Fibroblast of pulmonary artery (primary cell): ENCODE data around the gene DLL1.

Source experiments
- DNase-seq: peaks from one replicate; pipeline ENCODE4 v3.0.0-alpha.2; 2010; ENCODE audit warnings: low read depth
- H3K4me3 ChIP-seq: replicated peaks from 2 replicates; pipeline ENCODE4 v1.5.1; 2011; ENCODE audit warnings: low read depth, mild to moderate bottlenecking, control low read depth, low read length, moderate library complexity
- CTCF ChIP-seq: IDR thresholded peaks from 2 replicates; pipeline ENCODE4 v1.5.1; 2011; ENCODE audit warnings: mild to moderate bottlenecking, control low read depth, low read length, inconsistent platforms; ENCODE audit errors: missing control alignments

DLL1 gene

GRCh38 chr6:170295510-170296422 lies 4.9 kb upstream of the DLL1 start:
- no peak for DNase-seq
- peak overlapping the region; percentile 42 for H3K4me3 ChIP-seq
- TF ChIP-seq CTCF: no peak

GRCh38 chr6:170294813-170295509 lies 4.1 kb upstream of the DLL1 start:
- TF ChIP-seq CTCF: no peak
- no peak for DNase-seq
- H3K4me3 ChIP-seq: peak overlapping the region; percentile 42

GRCh38 chr6:170294298-170294730 lies 3.4 kb upstream of the DLL1 start:
- no peak for TF ChIP-seq CTCF
- no peak overlapping the region for H3K4me3 ChIP-seq
- no peak for DNase-seq

GRCh38 chr6:170293341-170294231 lies 2.7 kb upstream of the DLL1 start:
- no peak for TF ChIP-seq CTCF
- no peak for DNase-seq
- H3K4me3 ChIP-seq: no peak overlapping the region

- no peak for TF ChIP-seq CTCF
- DNase-seq: no peak
- H3K4me3 ChIP-seq: no peak overlapping the region
Measured at GRCh38 chr6:170292407-170293158, 1.7 kb upstream of the DLL1 start.

- TF ChIP-seq CTCF: no peak
- DNase-seq: no peak
- no peak overlapping the region for H3K4me3 ChIP-seq
Measured at GRCh38 chr6:170292111-170292406, 1.2 kb upstream of the DLL1 start.
